ENCODE results near the gene GRPEL1.
"Not testable (repeated sequence)": the region's sequence is repeated elsewhere in the genome, so short reads cannot be mapped to it uniquely, and the experiment has no call there.

The GRPEL1 gene

GRCh38 chr4:7089213-7089986, 21.5 kb upstream of the GRPEL1 start:
- DNase-seq, result no peak

DNA sequence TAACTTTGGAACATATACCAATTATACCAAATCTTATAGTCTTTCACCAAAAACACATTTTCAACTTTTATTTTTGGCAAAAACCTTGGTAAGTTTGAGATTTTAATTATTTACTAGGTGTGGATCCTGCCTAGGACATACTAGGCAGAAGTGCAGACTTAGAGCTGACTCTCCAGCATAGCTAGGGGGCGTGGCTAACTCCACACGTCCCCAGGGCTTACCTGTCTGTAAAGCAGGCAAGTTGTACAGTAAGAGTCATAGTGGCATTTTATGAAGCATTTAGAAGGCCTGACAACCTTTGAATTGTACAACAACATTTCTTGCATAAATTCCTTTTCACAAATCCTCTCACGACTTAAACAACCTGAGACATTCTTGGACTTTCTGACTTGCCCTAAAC, 19.2 kb upstream of the GRPEL1 start:
- DNase-seq, result no peak

DNA sequence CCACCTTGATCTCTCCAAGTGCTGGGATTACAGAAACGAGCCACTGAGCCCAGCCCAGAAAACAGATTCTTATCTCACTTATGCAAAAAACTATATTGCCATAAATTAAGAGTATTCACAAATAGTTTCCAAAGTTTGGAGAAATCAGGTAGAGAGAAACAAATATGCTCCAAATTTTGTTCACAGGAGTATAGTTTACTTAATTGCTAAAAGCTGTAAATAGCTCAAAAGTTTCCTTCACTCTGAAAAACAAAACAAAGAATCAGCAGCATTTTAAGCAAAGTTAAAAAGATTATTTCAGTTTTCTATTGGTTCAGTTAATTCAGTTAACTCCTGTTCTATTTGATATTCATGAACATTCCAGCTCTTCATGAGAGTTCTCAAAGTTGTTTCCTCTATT, 18.5 kb upstream of the GRPEL1 start:
- DNase-seq, result no peak

- not testable (repeated sequence) for DNase-seq
Observed at GRCh38 chr4:7084564-7084961, 16.7 kb upstream of the GRPEL1 start.

GRCh38 chr4:7083597-7084563, 16.0 kb upstream of the GRPEL1 start:
- DNase-seq, result no peak

DNA sequence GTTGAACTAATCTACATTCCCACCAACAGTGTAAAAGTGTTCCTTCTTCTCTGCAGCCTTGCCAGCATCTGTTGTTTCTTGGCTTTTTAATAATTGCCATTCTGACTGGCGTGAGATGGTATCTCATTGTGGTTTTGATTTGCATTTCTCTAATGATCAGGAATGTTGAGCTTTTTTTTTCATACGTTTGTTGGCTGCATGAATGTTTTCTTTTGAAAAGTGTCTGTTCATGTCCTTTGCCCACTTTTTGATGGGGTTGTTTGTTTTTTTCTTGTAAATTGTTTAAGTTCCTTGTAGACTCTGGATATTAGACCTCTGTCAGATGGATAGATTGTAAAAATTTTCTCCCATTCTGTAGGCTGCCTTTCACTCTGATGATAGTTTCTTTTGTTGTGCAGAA, 12.0 kb upstream of the GRPEL1 start:
- not testable (repeated sequence) for DNase-seq

- DNase-seq, result not testable (repeated sequence)
Observed at GRCh38 chr4:7079483-7079882, 11.6 kb upstream of the GRPEL1 start.

DNA sequence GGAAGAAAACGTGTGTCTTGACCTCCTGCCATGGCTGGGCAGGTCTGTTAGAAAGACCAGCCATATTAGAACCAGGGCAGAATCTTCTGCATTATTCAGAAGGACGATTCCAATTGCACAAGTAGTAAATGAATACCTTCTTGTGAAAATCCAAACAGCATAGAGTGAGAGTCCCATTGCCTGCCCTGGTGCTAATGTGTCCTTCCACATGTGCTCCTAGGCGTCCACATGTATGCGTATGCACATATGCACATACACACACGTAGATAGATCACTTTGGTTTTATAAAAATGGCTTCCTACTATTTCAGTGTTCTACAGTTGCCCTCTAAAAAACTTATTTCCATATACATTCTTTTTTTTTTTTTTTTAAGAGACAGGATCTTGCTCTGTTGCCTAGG, 10.2 kb upstream of the GRPEL1 start:
- DNase-seq, result no peak

GRCh38 chr4:7077371-7077770, 9.5 kb upstream of the GRPEL1 start:
- DNase-seq, result no peak

- DNase-seq, result no peak
Observed at GRCh38 chr4:7076696-7077082, 8.8 kb upstream of the GRPEL1 start.

DNA sequence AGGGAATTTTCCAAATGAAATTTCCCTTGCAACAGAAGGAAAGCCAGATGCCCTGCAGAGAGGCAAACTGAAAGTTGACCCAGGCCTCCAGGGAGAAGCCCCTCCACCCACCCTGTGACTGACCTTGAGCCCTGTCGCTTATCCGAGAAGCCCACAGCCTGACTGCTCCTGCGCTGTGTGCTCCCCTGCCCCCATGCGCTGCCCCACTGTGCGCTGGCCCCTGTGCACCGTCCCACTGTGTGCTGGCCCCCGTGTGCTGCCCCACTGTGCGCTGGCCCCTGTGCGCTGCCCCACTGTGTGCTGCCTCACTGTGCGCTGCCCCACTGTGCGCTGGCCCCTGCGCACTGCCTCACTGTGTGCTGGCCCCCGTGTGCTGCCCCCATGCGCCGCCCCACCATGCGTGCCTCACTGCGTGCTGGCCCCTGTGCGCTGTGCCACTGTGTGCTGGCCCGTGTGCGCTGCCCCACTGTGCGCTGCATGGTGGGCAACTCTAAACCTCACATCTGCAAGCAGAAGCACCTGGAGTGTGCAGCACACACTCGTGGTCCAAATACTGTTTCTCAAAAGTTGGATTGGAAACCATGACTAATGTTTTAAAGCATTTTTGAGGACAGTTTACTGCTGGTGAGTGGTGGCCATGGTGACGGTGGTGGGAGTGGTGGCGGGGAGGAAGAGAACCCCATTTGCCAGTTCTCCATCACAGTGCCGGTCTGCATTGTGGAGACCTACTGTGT, 8.3 kb upstream of the GRPEL1 start:
- DNase-seq, result no peak

GRCh38 chr4:7074426-7074825, 6.6 kb upstream of the GRPEL1 start:
- no peak for DNase-seq

DNA sequence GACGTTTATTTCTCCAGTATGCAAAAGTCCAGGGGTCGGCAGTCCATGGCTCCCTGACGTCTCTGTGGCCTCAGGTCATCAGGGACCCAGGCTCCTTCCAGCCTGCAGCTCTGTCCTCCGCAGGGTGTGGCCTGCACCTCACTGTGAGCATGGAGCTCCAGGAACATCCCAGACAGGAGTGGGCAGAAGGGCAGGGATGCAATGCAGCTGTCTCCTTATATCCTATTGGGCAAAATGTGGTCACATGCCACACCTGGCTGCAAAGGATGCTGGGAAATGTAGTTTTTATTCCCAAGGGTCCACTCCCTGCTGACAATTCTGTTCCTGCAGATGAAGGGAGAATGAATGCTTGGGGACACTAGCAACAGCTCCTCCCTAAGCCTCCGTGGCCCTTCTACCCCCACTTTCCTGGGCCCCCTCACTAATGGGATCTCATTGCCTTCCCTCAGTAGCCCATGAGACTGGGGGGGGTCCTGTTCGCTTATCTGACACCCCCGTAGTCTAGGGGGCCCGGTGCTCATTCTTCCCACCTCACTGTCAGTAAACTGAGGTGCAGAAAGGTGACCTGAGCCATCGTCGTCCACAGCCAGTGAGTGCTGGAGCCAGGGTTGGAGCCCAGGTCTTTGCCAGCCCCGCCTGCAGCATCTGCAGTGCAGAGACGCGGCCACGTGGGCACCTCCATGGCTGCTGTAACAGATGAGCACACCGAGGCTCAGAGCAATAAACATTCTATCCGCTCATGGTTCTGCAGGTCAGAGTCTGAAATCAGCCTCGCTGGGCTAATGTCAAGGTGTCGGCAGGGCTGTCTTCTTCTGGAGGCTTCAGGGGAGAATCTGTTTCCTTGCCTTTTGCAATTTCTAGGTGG, 5.9 kb upstream of the GRPEL1 start:
- peak; percentile 29 for DNase-seq

GRCh38 chr4:7073059-7073458, 5.2 kb upstream of the GRPEL1 start:
- DNase-seq, result no peak

DNA sequence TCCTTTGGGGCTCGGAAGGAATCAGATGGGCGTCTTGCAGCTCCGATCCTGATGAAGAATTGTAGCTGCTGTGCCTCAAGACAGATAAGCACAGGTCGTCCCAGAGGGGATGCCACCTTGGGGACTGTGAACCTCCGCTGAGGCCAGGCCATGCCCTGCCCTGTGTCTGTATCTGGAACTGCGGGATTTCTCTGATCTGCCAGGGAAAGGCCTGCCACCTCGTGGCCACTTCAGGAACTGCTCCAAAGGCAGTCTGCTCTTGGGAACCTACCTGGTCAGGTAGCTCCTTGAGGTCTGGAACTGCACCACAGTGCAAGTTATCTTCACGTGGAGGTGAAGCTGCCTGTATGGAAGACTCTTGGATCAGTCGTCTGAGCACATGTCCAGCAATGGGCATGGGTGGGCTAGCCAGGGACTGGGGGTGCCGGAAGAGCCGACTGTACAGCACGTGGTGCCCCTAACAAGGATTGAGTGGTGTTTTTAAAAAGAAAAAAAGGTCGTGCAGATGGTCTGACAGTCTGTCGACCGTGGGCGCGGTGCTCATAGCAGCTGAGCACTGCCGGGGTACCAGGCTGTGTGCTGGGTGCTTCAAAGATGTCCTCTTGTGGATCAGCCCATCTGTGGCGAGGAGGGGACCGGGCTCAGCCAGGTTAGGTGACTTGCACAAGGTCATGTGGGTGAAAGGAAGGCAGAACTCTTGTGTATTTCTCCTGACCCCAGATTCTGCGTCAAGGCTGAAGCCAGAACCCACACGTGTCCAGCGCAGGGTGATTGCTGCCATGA, 3.1 kb upstream of the GRPEL1 start:
- peak; percentile 89 for DNase-seq

DNA sequence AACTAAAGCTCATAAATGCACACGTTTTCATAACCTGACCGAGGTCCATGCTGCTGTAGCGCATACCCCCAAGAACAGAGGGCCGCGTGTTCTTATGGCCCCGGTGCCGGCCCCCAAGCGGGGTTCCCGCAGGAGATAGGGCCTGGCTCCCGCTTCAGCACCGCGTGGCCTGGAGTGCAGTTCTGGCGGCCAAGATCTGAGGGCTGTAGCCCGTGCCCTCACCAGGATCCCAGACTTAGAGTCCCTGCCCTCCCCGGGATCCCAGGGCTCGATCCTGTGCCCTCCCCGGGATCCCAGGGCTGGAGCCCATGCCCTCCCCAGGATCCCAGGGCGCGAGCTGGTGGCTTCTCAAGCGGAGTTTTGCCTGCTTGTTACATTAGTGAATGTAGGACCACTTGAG, 1.0 kb upstream of the GRPEL1 start:
- DNase-seq, result peak; percentile 41

GRCh38 chr4:7068279-7068842, 497 bp upstream of the GRPEL1 start:
- no peak for DNase-seq

GRCh38 chr4:7067126-7067451, 775 bp downstream of the GRPEL1 start:
- no peak for DNase-seq

- DNase-seq, result no peak
Observed at GRCh38 chr4:7066493-7066892, 1.4 kb downstream of the GRPEL1 start.

- DNase-seq, result no peak
Observed at GRCh38 chr4:7066006-7066405, 1.9 kb downstream of the GRPEL1 start.

- DNase-seq, result no peak
Observed at GRCh38 chr4:7063362-7063761, 4.5 kb downstream of the GRPEL1 start.
